LNCAP (cell line): ENCODE results near the gene ARHGAP22.

ENCODE experiments used
- TF ChIP-seq, protein P1 (sequence below): fragments of 450-650 bp; IDR thresholded peaks from 2 replicates; pipeline ENCODE4 v1.5.1; 2017; ENCODE audit warnings: mild to moderate bottlenecking

The ARHGAP22 gene

GRCh38 chr10:48518986-48519385, 85.9 kb downstream of the ARHGAP22 start:
- TF ChIP-seq, protein P1, sequence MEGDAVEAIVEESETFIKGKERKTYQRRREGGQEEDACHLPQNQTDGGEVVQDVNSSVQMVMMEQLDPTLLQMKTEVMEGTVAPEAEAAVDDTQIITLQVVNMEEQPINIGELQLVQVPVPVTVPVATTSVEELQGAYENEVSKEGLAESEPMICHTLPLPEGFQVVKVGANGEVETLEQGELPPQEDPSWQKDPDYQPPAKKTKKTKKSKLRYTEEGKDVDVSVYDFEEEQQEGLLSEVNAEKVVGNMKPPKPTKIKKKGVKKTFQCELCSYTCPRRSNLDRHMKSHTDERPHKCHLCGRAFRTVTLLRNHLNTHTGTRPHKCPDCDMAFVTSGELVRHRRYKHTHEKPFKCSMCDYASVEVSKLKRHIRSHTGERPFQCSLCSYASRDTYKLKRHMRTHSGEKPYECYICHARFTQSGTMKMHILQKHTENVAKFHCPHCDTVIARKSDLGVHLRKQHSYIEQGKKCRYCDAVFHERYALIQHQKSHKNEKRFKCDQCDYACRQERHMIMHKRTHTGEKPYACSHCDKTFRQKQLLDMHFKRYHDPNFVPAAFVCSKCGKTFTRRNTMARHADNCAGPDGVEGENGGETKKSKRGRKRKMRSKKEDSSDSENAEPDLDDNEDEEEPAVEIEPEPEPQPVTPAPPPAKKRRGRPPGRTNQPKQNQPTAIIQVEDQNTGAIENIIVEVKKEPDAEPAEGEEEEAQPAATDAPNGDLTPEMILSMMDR = no peak

- TF ChIP-seq, protein P1 = no peak
Observed at GRCh38 chr10:48517911-48518811, 86.7 kb downstream of the ARHGAP22 start.

DNA sequence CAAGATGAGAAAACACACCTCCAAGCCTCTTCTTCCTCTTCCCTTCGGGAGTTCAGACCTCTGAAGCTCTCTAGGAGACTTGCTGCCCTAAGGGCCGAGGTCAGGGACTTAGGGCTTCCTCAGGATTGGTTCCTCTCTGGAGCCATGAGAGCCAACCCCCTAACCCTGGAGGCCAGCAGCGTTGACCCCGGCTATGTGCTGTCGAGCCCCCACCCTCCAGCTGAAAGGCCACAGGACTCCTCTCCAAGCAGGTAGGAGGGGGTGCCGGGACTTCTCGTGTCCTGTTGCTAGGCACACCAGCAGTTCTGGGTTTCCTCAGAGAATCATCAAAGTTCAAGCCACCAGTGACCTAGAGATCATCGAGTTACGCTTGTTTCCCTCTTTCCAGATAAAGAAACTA, 87.4 kb downstream of the ARHGAP22 start:
- TF ChIP-seq, protein P1 = no peak

DNA sequence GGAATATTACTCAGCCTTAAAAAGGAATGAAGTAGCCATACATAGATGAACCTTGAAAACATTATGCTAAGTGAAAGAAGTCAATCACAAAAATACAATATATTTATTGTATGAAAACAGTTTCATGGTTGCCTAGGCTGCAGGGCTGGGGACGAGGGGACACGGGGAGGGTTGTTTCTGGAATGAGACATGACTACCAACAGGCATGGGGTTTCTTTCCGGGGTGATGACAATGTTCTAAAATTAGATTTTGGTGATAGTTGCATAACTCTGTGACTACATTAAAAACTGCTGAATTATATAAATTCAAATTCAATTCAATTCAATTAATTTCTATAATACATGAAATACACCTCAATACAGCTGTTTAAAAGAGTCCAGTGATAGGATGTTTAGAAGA, 88.0 kb downstream of the ARHGAP22 start:
- TF ChIP-seq, protein P1 = no peak

DNA sequence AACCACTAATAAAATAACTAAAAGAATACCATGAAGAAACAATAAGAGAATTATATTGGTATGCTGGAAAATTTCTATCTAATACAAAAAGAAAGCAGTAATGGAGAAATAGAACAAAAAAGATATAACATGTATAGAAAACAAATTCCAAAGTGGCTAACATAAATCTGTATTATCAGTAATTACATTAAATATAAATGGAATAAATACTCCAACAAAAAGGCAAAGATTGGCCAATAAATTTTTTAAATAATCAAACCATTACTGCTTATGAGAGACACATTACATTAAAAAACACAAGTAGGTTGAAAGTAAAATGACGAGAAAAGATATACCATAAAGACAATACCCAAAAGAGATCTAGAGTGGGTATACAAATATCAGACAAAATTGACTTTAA, 90.0 kb downstream of the ARHGAP22 start:
- TF ChIP-seq, protein P1 = no peak

DNA sequence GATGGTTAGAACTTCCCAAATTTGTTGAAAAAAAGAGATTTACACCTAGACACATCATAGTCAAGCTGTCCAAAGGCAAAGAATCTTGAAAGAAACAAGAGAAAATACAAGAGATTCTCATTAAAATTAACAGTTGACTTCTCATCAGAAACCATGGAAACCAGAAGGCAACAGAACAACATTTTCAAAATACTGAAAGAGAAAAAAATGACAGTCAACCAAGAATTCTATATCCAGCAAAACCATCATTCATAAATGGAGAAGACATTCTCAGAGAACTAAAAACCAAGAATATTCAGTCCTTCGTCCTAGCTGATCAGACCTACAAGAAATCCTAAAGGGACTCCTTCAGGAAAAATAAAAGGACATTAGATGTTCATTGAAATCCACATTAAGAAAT, 90.6 kb downstream of the ARHGAP22 start:
- TF ChIP-seq, protein P1 = no peak

DNA sequence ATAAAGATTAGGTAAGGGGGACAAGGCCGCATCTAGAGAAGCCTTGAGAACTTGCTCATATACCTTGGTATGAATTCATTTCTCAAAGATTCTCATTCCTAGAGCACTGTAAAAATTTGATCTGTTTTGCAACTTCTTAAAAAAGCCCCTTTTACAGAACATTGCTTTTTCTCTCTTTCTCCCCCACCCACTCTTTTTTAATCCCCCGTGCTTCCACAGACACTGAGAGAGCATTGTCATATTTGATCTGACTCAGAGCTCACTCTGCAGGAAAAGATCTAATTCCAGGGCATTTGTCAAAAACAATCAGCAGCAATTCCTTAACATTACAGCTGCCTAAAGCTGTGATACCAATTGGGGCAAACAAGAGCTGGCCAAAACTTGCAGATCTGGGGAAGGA, 92.0 kb downstream of the ARHGAP22 start:
- TF ChIP-seq, protein P1 = no peak
